Skeletal muscle tissue (tissue), 4 donors: ENCODE measurements around the gene MITF. TPM values are rescaled to one million over a fixed set of nuclear protein-coding genes. Genes with fewer than 3 reads are reported as not detected.

Experiments used
- H3K27ac ChIP-seq: one replicate; pipeline ENCODE4 v1.7.0; 2013; ENCODE audit warnings: mild to moderate bottlenecking, low read depth, low read length, inconsistent platforms
- H3K27me3 ChIP-seq, 3 donors: one replicate each; pipeline ENCODE4 v1.7.0; 2013; ENCODE audit warnings: low read length in 3 of 3; ENCODE audit not compliant: control insufficient read depth in 3 of 3, insufficient read depth in 3 of 3
- H3K36me3 ChIP-seq, 3 donors: one replicate each; pipeline ENCODE4 v1.7.0; 2013; ENCODE audit warnings: low read length in 3 of 3; ENCODE audit not compliant: control insufficient read depth in 3 of 3, insufficient read depth in 3 of 3
- H3K4me1 ChIP-seq, 3 donors: one replicate each; pipeline ENCODE4 v1.7.0; 2013; ENCODE audit warnings: low read length in 3 of 3, mild to moderate bottlenecking in 3 of 3; ENCODE audit not compliant: control insufficient read depth in 3 of 3, insufficient read depth in 3 of 3
- H3K4me3 ChIP-seq, 3 donors: one replicate each; pipeline ENCODE4 v1.7.0; 2013; ENCODE audit warnings: low read length in 3 of 3
- H3K9ac ChIP-seq, 3 donors: one replicate each; pipeline ENCODE4 v1.7.0; 2013; ENCODE audit warnings: low read length in 3 of 3, mild to moderate bottlenecking in 3 of 3, moderate library complexity in 2 of 3, low read depth in 1 of 3
- H3K9me3 ChIP-seq, 3 donors: one replicate each; pipeline ENCODE4 v1.7.0; 2013; ENCODE audit warnings: low read length in 3 of 3; ENCODE audit not compliant: control insufficient read depth in 3 of 3
- total RNA-seq: library from RNA; depleted of rRNA; stranded (reverse); fragments of >200 nt; gene quantifications from one replicate; pipeline ENCODE4 v1.2.3, GENCODE V29; 2014
- donor health status: Osteomylitis.

The MITF gene
- total RNA-seq, 1 donor from 2014 or later, result 11.0 TPM

DNA sequence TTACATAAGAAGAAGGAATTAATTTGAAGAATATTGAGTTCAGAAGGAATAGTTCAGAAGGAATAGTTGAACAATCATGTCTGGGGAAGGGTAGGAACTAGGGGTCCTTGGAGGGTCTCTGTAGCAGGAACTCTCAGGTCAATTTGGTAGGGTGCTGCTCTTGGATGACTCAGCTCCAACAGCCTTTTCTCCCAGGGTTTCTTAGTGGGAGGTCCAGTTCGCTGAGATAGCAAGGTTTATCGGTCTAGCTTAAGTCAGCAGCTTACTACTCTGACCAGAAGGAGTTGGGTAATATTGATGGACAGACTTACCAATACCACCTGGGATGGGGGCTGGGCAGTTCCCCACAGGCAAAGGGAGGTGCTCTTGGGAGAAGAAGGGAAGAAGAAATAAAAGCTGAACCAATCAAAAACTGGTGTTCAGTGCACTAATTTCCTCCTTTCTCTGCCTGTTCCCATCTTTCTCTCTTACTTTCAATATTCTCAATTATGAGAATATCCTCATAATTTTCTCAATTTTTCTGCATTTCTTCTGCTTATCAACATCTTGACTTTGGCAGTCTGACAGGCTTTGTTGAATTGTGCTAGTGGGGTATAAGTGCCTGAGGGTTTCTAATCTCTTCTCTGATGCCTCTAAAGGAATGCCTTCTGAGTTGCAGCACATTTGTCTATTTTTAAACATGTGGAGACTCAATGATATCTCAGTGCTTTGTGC, 14.4 kb upstream of the MITF start:
- no peak overlapping the region for H3K27ac ChIP-seq

DNA sequence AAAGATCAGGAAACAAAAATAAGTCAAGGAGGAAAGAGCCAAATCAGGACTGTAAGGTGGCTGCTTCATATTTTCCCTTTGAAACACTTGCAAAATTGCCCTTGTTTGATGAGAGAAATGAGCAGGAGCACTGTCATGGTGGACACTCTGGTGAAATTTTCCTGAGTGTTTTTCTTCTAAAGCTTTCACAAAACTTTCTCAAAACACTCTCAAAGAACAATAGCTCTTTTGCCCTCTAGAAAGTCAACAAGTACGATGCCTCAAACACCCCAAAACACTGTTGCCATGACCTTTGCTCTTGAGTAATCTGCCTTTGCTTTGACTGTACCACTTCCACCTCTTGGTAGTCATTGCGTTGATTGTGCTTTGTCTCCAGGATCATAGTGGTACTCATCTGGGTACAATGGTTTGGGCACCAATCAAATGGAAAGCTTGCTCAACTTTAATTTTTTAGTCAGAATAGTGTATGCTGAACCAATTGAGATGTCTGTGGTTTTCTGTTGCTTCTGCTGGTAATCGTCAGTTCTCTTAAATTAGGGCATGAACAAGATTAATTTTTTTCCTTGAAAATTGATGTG, 13.2 kb upstream of the MITF start:
- Histone ChIP-seq H3K4me1 (peaks cover 8 to 13% (median 10%) of the 10 kb centered on the region in 3 donors), H3K4me3 (no peak overlapping the region), H3K9me3 (no peaks in the 10 kb centered on the region), H3K9ac (no peak overlapping the region), H3K27me3 (no peaks in the 10 kb centered on the region), H3K27ac (no peak overlapping the region), H3K36me3 (no peaks in the 10 kb centered on the region)

More for the DNA sequence above, 14.4 kb upstream of the MITF start:
- Histone ChIP-seq H3K9ac (no peak overlapping the region), H3K4me1 (peaks cover 14 to 25% (median 17%) of the 10 kb centered on the region in 3 donors), H3K4me3 (no peak overlapping the region), H3K9me3 (no peaks in the 10 kb centered on the region), H3K36me3 (no peaks in the 10 kb centered on the region), H3K27me3 (no peaks in the 10 kb centered on the region)

DNA sequence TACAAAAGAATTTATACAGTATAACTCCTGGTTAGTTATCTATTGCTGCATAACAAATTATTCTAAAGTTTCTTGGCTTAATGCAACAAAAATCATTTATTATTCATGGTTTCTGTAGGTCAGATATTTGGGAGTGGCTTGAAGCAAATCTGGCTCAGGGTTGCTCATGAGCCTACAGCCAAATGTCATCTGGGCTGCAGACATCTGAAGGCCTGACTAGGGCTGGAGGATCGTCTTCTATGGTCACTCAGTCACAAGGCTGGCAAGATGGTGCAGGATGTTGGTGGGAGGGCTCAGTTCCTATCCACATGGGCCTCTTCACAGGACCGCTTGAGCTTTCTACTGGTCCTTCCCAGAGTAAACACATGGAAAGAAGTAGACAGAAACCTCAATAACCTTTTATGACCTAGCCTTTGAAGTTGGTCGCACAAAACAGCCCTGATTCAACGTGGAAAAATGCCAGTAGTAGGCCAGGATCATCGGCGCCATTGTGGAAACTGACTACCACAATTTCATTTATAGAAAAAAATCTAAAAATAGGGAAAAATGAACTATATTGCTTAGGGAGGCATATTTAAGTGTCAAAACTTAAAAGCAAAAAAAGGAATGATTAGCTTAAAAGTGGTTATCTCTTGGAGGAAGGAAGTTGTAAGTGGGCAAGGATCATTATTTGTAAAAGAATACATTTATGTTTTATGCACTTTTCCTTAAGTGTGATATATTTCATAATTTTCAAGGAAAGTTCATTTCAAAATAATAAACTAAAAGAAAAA, 9.9 kb upstream of the MITF start:
- H3K4me3 ChIP-seq, result no peak overlapping the region
- H3K27me3 ChIP-seq, result no peaks in the 10 kb centered on the region
- H3K4me1 ChIP-seq, result peaks cover 8 to 12% (median 8%) of the 10 kb centered on the region in 3 donors
- no peak overlapping the region for H3K9ac ChIP-seq
- H3K27ac ChIP-seq, result no peak overlapping the region
- H3K9me3 ChIP-seq, result no peaks in the 10 kb centered on the region
- no peaks in the 10 kb centered on the region for H3K36me3 ChIP-seq

DNA sequence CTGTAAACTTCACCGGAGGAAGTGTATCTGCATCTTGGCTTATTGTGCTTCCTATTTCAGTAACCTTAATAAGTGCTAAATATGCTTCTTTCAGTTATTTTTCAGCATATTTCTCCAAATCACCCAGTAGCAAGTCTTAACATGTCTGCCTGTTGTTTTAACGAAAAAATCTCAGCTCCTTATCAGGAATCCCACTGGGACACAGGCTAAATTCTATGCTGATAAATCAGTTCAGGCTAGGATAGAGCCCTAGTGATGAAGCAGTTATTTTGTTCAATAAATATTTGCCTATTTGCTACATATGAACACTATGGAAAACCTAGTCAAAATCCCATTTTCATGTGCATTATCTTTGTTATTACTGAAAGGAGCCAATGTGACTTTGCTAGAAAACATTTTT, 8.2 kb upstream of the MITF start:
- no peaks in the 10 kb centered on the region for H3K27me3 ChIP-seq
- H3K4me1 ChIP-seq, result peaks cover 0 to 4% (median 3%) of the 10 kb centered on the region in 3 donors
- H3K9ac ChIP-seq, result no peak overlapping the region
- no peak overlapping the region for H3K4me3 ChIP-seq
- H3K9me3 ChIP-seq, result no peaks in the 10 kb centered on the region
- H3K27ac ChIP-seq, result no peak overlapping the region
- no peaks in the 10 kb centered on the region for H3K36me3 ChIP-seq

DNA sequence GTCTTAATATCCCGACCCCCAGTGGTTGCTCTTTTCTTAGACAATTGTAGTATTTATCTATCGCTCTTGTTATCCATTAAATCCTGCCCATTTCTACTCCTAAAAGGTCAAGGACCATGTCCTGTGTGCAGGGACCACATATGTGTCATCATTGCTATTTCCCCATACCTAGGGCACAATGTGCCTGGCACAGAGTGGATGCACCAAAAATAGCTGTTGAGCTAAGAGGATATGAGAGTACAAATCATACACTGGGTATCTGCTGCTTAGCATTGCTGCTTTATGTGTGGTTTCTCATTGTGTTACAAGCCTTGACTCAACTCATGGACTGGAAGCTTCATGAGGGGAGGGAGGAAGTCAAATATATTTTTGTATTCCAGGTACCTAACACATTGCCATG, 3.4 kb upstream of the MITF start:
- H3K27me3 ChIP-seq, result no peaks in the 10 kb centered on the region
- H3K4me1 ChIP-seq, result peaks cover 12 to 20% (median 13%) of the 10 kb centered on the region in 3 donors
- H3K27ac ChIP-seq, result no peak overlapping the region
- no peaks in the 10 kb centered on the region for H3K9me3 ChIP-seq
- no peak overlapping the region for H3K9ac ChIP-seq
- no peaks in the 10 kb centered on the region for H3K36me3 ChIP-seq
- H3K4me3 ChIP-seq, result no peak overlapping the region

DNA sequence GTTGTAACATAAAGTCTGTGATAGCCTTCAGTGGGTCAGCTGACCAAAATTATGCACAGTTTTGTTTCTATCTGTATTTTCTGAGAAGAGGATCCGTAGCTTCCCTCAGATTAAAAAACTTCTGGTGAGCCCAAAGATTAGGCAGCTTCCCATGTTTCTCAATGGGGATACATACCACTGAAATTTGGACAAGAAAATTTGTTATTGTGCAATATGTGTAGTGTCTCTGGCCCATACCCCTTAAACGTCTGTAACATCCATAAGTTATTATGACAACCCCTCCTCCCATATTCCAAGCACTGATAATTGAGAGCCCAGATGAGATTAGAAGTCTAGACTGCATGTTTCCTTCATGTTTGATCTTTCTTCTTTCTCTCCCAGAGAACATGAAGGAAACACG, 1.9 kb upstream of the MITF start:
- no peak overlapping the region for H3K27ac ChIP-seq
- no peak overlapping the region for H3K9ac ChIP-seq
- H3K9me3 ChIP-seq, result no peaks in the 10 kb centered on the region
- H3K4me3 ChIP-seq, result no peak overlapping the region
- H3K36me3 ChIP-seq, result no peaks in the 10 kb centered on the region
- peaks cover 22 to 29% (median 28%) of the 10 kb centered on the region in 3 donors for H3K4me1 ChIP-seq
- H3K27me3 ChIP-seq, result no peaks in the 10 kb centered on the region

DNA sequence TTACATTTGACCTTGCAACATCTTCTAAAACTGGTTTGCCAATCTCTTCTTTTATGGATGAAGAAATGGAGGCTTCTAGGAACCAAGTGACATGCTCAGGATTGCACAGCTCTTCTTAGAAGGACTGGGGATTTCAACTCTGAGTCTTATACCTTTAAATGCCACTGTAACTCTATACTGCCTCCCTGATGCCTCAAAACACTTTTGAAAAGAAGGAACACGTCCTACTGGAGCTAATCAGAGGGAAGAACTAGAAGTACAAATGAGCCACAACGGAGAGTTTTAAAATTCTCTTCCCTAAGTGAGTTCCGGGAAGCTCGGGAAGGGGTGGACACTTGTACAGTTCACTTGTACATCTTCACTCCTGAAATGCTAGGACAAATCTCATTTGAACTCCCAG, 949 bp upstream of the MITF start:
- no peaks in the 10 kb centered on the region for H3K9me3 ChIP-seq
- H3K27ac ChIP-seq, result peak overlapping the region; percentile 88
- peaks cover 24 to 38% (median 36%) of the 10 kb centered on the region in 3 donors for H3K4me1 ChIP-seq
- peak overlapping the region; percentile 84 to 94 (median 87) for H3K4me3 ChIP-seq
- no peaks in the 10 kb centered on the region for H3K36me3 ChIP-seq
- H3K27me3 ChIP-seq, result no peaks in the 10 kb centered on the region
- H3K9ac ChIP-seq, result peak overlapping the region; percentile 85 to 88 (median 86)

DNA sequence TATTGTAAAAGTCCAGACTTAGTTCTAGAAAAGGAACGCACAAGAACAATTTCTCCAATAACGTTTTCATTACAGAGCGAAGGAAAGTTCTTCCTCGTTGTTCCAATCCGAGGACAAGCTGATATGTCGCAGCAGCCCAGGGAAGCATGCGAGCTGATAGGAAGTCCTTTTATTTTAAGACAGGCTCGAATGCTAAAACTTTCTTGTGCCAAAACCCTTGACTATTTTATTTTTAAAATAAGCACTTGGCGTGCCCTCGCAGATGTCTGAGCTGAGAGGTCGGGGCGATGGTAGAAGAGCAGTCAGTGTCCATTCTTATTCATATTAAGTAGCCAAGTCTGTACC, 433 bp upstream of the MITF start:
- no peaks in the 10 kb centered on the region for H3K36me3 ChIP-seq
- peak overlapping the region; percentile 84 to 94 (median 87) for H3K4me3 ChIP-seq
- H3K27me3 ChIP-seq, result no peaks in the 10 kb centered on the region
- peak overlapping the region; percentile 85 to 88 (median 86) for H3K9ac ChIP-seq
- H3K9me3 ChIP-seq, result no peaks in the 10 kb centered on the region
- peak overlapping the region; percentile 88 for H3K27ac ChIP-seq
- peaks cover 28 to 43% (median 39%) of the 10 kb centered on the region in 3 donors for H3K4me1 ChIP-seq

DNA sequence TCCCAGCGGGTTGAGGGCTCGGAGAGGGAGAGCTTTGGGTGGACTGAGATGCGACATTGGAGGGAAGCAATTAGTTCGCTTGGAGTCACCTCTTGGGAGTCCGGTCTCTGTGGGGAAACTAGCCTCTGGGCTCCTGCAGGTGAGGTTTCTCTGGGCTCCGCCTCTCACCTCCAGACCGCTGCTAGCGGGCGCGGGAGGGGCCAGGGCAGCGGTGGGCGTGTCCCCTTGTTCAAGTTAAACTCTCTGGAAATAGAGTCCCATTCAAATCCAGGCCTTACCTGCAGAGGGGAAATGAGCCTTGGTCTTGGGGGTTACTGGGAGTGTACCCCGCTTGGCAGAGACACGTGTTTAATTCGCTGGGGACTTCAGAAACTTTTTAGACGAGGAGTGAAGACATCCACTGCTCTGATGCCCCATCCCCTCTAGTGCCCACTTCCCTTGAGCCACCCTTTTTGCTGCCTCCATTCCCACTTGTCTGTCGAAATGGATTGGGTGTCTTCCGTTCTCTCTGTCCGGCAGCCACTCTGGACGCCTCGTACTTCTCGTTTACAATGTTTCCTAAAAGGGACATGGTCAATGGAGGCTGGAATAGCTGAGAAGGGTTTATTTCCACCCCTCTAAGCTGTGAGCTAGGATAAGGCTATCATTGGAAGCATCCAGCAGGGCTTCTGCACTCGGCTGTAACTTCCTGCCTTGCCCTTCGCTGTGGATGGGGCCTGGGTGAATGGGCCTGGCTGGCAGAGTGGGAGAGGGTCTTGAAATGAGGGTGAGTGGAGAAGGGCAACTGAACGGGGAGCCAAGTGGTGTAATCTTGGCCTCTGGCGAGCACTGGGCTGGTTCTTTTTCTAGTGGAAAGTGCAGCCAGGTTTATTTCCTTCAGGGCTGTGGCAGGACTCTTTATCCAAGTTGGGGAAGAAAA, 1.1 kb downstream of the MITF start:
- H3K27me3 ChIP-seq, result no peaks in the 10 kb centered on the region
- H3K9ac ChIP-seq, result peak overlapping the region; percentile 85 to 89 (median 86)
- peaks cover 31 to 55% (median 47%) of the 10 kb centered on the region in 3 donors for H3K4me1 ChIP-seq
- peak overlapping the region; percentile 88 for H3K27ac ChIP-seq
- H3K36me3 ChIP-seq, result no peaks in the 10 kb centered on the region
- H3K9me3 ChIP-seq, result no peaks in the 10 kb centered on the region
- H3K4me3 ChIP-seq, result peak overlapping the region; percentile 84 to 94 (median 87)
